Hepatocyte (in vitro differentiated cells): ENCODE measurements around the gene RASSF3. TPM values are rescaled to one million over a fixed set of nuclear protein-coding genes. Genes with fewer than 3 reads are reported as not detected.

Experiments used
- DNase-seq: peaks from one replicate; pipeline ENCODE4 v3.0.0-alpha.2; 2016; ENCODE audit warnings: low spot score
- H2AFZ ChIP-seq: fragments of 200-600 bp; sonication (generic); 2 replicates; pipeline ENCODE4 v1.6.0; 2016; ENCODE audit warnings: antibody characterized with exemption, mild to moderate bottlenecking
- H3K27ac ChIP-seq: fragments of 200-600 bp; sonication (generic); 2 replicates; pipeline ENCODE4 v1.5.1; 2016; ENCODE audit warnings: mild to moderate bottlenecking
- H3K27me3 ChIP-seq: fragments of 200-600 bp; sonication (generic); 2 replicates; pipeline ENCODE4 v1.6.1; 2016
- H3K36me3 ChIP-seq: fragments of 200-600 bp; sonication (generic); replicated peaks from 2 replicates; pipeline ENCODE4 v1.5.1; 2016; ENCODE audit warnings: low read depth; ENCODE audit not compliant: insufficient read depth
- H3K4me1 ChIP-seq: fragments of 200-600 bp; sonication (generic); 2 replicates; pipeline ENCODE4 v1.5.1; 2016; ENCODE audit warnings: mild to moderate bottlenecking, moderate library complexity; ENCODE audit not compliant: insufficient read depth
- H3K4me2 ChIP-seq: fragments of 200-600 bp; sonication (generic); 2 replicates; pipeline ENCODE4 v1.6.0; 2016
- H3K4me3 ChIP-seq: fragments of 200-600 bp; sonication (generic); 2 replicates; pipeline ENCODE4 v1.5.1; 2016; ENCODE audit warnings: mild to moderate bottlenecking
- H3K79me2 ChIP-seq: fragments of 200-600 bp; sonication (generic); 2 replicates; pipeline ENCODE4 v1.6.0; 2017; ENCODE audit warnings: mild to moderate bottlenecking
- H3K9me2 ChIP-seq: fragments of 200-600 bp; sonication (generic); replicated peaks from 2 replicates; pipeline ENCODE4 v1.6.0; 2017; ENCODE audit warnings: mild to moderate bottlenecking; ENCODE audit not compliant: insufficient read depth
- H3K9me3 ChIP-seq: fragments of 200-600 bp; sonication (generic); 2 replicates; pipeline ENCODE4 v1.5.1; 2016; ENCODE audit warnings: low read depth, mild to moderate bottlenecking
- H4K20me1 ChIP-seq: fragments of 200-600 bp; sonication (generic); 2 replicates; pipeline ENCODE4 v1.6.0; 2016; ENCODE audit warnings: mild to moderate bottlenecking; ENCODE audit not compliant: insufficient read depth, poor library complexity, severe bottlenecking
- CTCF ChIP-seq: fragments of 200-600 bp; sonication (generic); IDR thresholded peaks from 2 replicates; pipeline ENCODE4 v1.5.1; 2016; ENCODE audit warnings: antibody characterized with exemption, mild to moderate bottlenecking; ENCODE audit not compliant: poor library complexity
- EZH2 ChIP-seq: fragments of 200-600 bp; sonication (generic); IDR thresholded peaks from 2 replicates; pipeline ENCODE4 v1.6.1; 2016; ENCODE audit warnings: antibody characterized with exemption, mild to moderate bottlenecking, borderline replicate concordance
- EZH2phosphoT487 ChIP-seq: fragments of 200-600 bp; sonication (generic); IDR thresholded peaks from one replicate; pipeline ENCODE4 v1.6.1; 2018; ENCODE audit warnings: antibody characterized with exemption, mild to moderate bottlenecking, low read depth, moderate library complexity; ENCODE audit not compliant: unreplicated experiment, severe bottlenecking
- WGBS: methylation state at CpG from one replicate; pipeline ENCODE4 v1.1.6; 2016; ENCODE audit warnings: low lambda C conversion rate; ENCODE audit errors: missing lambda C conversion rate; 5-methylcytosine and 5-hydroxymethylcytosine counted together
- polyA plus RNA-seq: library from polyadenylated mRNA; unstranded; fragments of >200 nt; fragmentation: Nextera tagmentation; extraction: Ambion mirVana; gene quantifications from 2 replicates; pipeline ENCODE4 v1.2.1, GENCODE V29; 2016
- total RNA-seq: library from RNA; depleted of rRNA; stranded (reverse); fragments of >200 nt; gene quantifications from 2 replicates; pipeline ENCODE4 v1.2.3, GENCODE V29; 2014

Gene RASSF3
- total and polyA plus RNA-seq, 2 experiments from 2014 or later: 7.8 to 22.3 TPM

GRCh38 chr12:64616201-64616600 lies 5.9 kb downstream of the RASSF3 start:
- no peak overlapping the region for H2AFZ ChIP-seq
- no peaks in the 10 kb centered on the region for H3K9me3 ChIP-seq
- no peak for TF ChIP-seq EZH2phosphoT487
- DNase-seq: no peak
- H3K36me3 ChIP-seq: no peaks in the 10 kb centered on the region
- 63% methylated on average over 3 of the region's 3 CpGs for WGBS
- H4K20me1 ChIP-seq: no peaks in the 10 kb centered on the region
- no peak overlapping the region for H3K4me2 ChIP-seq
- no peaks in the 10 kb centered on the region for H3K27me3 ChIP-seq
- H3K79me2 ChIP-seq: peaks cover 88% of the 10 kb centered on the region
- H3K4me3 ChIP-seq: no peak overlapping the region
- H3K27ac ChIP-seq: no peak overlapping the region
- H3K4me1 ChIP-seq: peaks cover 7% of the 10 kb centered on the region
- no peaks in the 10 kb centered on the region for H3K9me2 ChIP-seq

DNA sequence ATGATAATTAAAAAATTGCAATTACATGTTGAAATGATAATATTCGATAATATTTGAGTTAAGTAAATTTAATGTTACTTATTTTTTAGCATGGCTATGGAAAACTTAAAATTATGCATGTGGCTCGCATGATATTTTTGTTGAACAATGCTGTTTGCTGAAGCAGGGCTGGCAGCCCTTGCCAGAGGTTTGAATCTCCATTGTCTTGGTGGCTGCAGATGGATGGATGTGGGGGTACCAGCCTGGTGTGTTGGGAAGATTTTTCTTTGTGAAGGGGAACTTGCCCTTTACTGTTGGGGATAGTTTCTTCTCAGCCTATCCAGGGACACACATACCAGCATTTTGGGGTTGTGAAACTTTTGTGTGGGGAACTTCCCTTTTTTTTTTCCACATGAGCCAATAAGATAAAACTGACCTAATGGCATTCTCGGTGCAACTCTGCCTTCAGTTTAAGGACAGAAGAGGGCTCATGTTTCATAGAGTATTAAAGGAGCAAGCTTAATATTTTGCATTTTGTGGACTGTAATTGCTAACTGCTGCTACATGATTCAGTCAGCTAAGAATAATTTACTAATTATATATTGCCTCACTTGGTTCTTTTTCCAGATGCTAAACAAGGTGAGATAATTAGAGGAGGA lies 8.8 kb downstream of the RASSF3 start:
- no peak for TF ChIP-seq EZH2
- no peak for TF ChIP-seq EZH2phosphoT487
- TF ChIP-seq CTCF: no peak
- 76% methylated on average over 3 of the region's 3 CpGs for WGBS
- Histone ChIP-seq H3K9me3 (no peaks in the 10 kb centered on the region), H4K20me1 (no peaks in the 10 kb centered on the region), H3K9me2 (no peaks in the 10 kb centered on the region), H3K4me2 (no peak overlapping the region), H3K27ac (no peak overlapping the region), H3K27me3 (no peaks in the 10 kb centered on the region), H2AFZ (no peak overlapping the region), H3K4me3 (no peak overlapping the region), H3K36me3 (no peaks in the 10 kb centered on the region), H3K4me1 (no peaks in the 10 kb centered on the region), H3K79me2 (peaks cover 85% of the 10 kb centered on the region)
- no peak for DNase-seq

- peak; percentile 19 for DNase-seq
- no peak overlapping the region for H2AFZ ChIP-seq
- H3K27ac ChIP-seq: peak overlapping the region; percentile 42
- no peaks in the 10 kb centered on the region for H3K27me3 ChIP-seq
- H3K9me3 ChIP-seq: no peaks in the 10 kb centered on the region
- WGBS: 89% methylated on average over 13 of the region's 13 CpGs
- peaks cover 72% of the 10 kb centered on the region for H3K79me2 ChIP-seq
- no peaks in the 10 kb centered on the region for H4K20me1 ChIP-seq
- H3K36me3 ChIP-seq: no peaks in the 10 kb centered on the region
- peaks cover 9% of the 10 kb centered on the region for H3K4me1 ChIP-seq
- H3K4me3 ChIP-seq: no peak overlapping the region
- no peak overlapping the region for H3K4me2 ChIP-seq
- TF ChIP-seq EZH2 (no peak), CTCF (no peak), EZH2phosphoT487 (no peak)
- no peaks in the 10 kb centered on the region for H3K9me2 ChIP-seq
These were observed 11.1 kb downstream of the RASSF3 start for GRCh38 chr12:64621257-64621942.

DNA sequence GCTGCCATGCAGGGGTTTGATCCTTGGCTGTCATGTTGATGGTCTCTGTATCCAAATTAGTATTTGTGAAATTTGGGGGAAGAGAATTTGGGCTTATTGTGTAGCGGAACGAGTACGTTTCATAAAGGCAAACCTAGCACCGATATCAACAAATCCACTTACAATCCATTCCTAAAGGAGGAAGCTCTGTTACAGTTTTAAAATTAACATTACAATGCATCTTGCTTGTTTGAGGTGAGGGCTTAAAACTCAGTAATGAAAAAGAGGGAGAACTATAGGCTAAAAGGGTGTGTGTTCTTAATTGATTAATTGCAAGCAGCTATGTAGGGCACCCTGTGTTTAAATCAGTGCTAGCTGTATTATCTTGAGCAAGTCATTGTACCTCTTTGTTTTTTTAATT lies 13.7 kb downstream of the RASSF3 start:
- Histone ChIP-seq H3K27ac (peak overlapping the region; percentile 25), H3K36me3 (no peaks in the 10 kb centered on the region), H4K20me1 (no peaks in the 10 kb centered on the region), H3K4me2 (no peak overlapping the region), H3K4me1 (peaks cover 9% of the 10 kb centered on the region), H3K9me2 (no peaks in the 10 kb centered on the region), H2AFZ (no peak overlapping the region), H3K27me3 (no peaks in the 10 kb centered on the region), H3K79me2 (peaks cover 76% of the 10 kb centered on the region), H3K9me3 (no peaks in the 10 kb centered on the region), H3K4me3 (no peak overlapping the region)
- DNase-seq: no peak
- whole genome bisulfite sequencing: 96% methylated on average over 4 of the region's 4 CpGs
- TF ChIP-seq EZH2phosphoT487 (no peak), CTCF (no peak), EZH2 (no peak)
